CD8-positive, alpha-beta memory T cell (primary cell): ENCODE results near the gene NUB1. TPM values are rescaled to one million over a fixed set of nuclear protein-coding genes. Genes with fewer than 3 reads are reported as not detected.

Source experiments
- CTCF ChIA-PET: fragments of 350-600 bp; sonication (Branson Sonifier 250); formaldehyde crosslinking; loops from one replicate; lab custom pipeline; 2021; ENCODE audit warnings: antibody characterized with exemption; lab: Charles Lee
- POLR2A ChIA-PET: fragments of 350-600 bp; sonication (Branson Sonifier 250); formaldehyde crosslinking; loops from one replicate; lab custom pipeline; 2021; ENCODE audit warnings: antibody characterized with exemption; lab: Charles Lee
- DNase-seq, 5 donors: peaks; one replicate each; pipeline versions ENCODE4 v3.0.0 to v3.0.0-alpha.2; 2020 to 2022; ENCODE audit warnings: mixed read lengths in 1 of 5
- H3K27ac ChIP-seq: one replicate; pipeline ENCODE4 v1.7.0; 2013; ENCODE audit warnings: low read depth, mild to moderate bottlenecking, low read length, moderate library complexity
- H3K27me3 ChIP-seq: 2 replicates; pipeline ENCODE4 v1.7.0; 2013; ENCODE audit warnings: low read length, mild to moderate bottlenecking; ENCODE audit not compliant: insufficient read depth, poor library complexity, severe bottlenecking
- H3K36me3 ChIP-seq: 2 replicates; pipeline ENCODE4 v1.7.0; 2013; ENCODE audit warnings: mild to moderate bottlenecking, low read length, moderate library complexity; ENCODE audit not compliant: insufficient read depth
- H3K4me1 ChIP-seq: 2 replicates; pipeline ENCODE4 v1.7.0; 2013; ENCODE audit warnings: mild to moderate bottlenecking, low read length, moderate library complexity; ENCODE audit not compliant: insufficient read depth
- H3K4me3 ChIP-seq: 2 replicates; pipeline ENCODE4 v1.7.0; 2013; ENCODE audit warnings: mild to moderate bottlenecking, low read length
- H3K9me3 ChIP-seq: 2 replicates; pipeline ENCODE4 v1.7.0; 2013; ENCODE audit warnings: mild to moderate bottlenecking, low read length
- H3K27ac Mint-ChIP-seq, 8 donors: one replicate each; pipeline ENCODE4 v1.8.0; 2020 to 2021; ENCODE audit warnings: mixed read lengths in 8 of 8, mild to moderate bottlenecking in 6 of 8, inconsistent platforms in 3 of 8, moderate library complexity in 3 of 8
- H3K27me3 Mint-ChIP-seq, 2 donors: one replicate each; pipeline ENCODE4 v1.8.0; 2020 to 2021; ENCODE audit warnings: mixed read lengths in 2 of 2, mild to moderate bottlenecking in 1 of 2, moderate library complexity in 1 of 2
- H3K36me3 Mint-ChIP-seq, 3 donors: one replicate each; pipeline ENCODE4 v1.8.0; 2020 to 2021; ENCODE audit warnings: mixed read lengths in 3 of 3, inconsistent platforms in 1 of 3, mild to moderate bottlenecking in 1 of 3
- H3K4me1 Mint-ChIP-seq, 3 donors: one replicate each; pipeline ENCODE4 v1.8.0; 2020 to 2021; ENCODE audit warnings: mixed read lengths in 3 of 3, inconsistent platforms in 1 of 3, mild to moderate bottlenecking in 1 of 3
- H3K4me3 Mint-ChIP-seq, 7 donors: one replicate each; pipeline ENCODE4 v1.8.0; 2020 to 2021; ENCODE audit warnings: mixed read lengths in 7 of 7, mild to moderate bottlenecking in 6 of 7, moderate library complexity in 4 of 7, inconsistent platforms in 2 of 7
- H3K9me3 Mint-ChIP-seq, 5 donors: one replicate each; pipeline ENCODE4 v1.8.0; 2020 to 2022; ENCODE audit warnings: mixed read lengths in 5 of 5, mild to moderate bottlenecking in 3 of 5, moderate library complexity in 2 of 5, inconsistent platforms in 1 of 5
- polyA plus RNA-seq: library from polyadenylated mRNA; unstranded; fragments of 300-500 nt; fragmentation: Illumina TruSeq; gene quantifications from one replicate; pipeline ENCODE4 v1.2.3, GENCODE V29; 2021
- total RNA-seq, 2 experiments: library from RNA; stranded (reverse); gene quantifications; one replicate each; pipeline ENCODE4 v1.2.3, GENCODE V29; 2021

Gene NUB1
- total and polyA plus RNA-seq, 3 experiments from 2014 or later: 39.1 to 82.6 (median 46.1) TPM

- DNase-seq: no peak
- Mint-ChIP-seq H3K4me1 (peaks cover 3 to 5% (median 4%) of the 10 kb centered on the region in 3 donors), H3K27ac (no peak overlapping the region), H3K36me3 (peaks cover 1 to 10% (median 5%) of the 10 kb centered on the region in 3 donors), H3K27me3 (peaks cover 0 to 4% of the 10 kb centered on the region in 2 donors), H3K4me3 (no peak overlapping the region), H3K9me3 (peaks cover 7 to 12% (median 8%) of the 10 kb centered on the region in 5 donors)
- Histone ChIP-seq H3K4me1 (no peaks in the 10 kb centered on the region), H3K27me3 (no peaks in the 10 kb centered on the region), H3K9me3 (peaks cover 8% of the 10 kb centered on the region), H3K36me3 (no peaks in the 10 kb centered on the region), H3K4me3 (no peak overlapping the region), H3K27ac (no peak overlapping the region)
- ChIA-PET POLR2A (no interaction called here), CTCF (interaction anchor here (1.1 to 10.0 kb wide), 13 partner anchors 9 to 265 kb away, joined by 3 to 118 read pairs (median 7); partner anchors contain the start of gene NUB1)
Measured at GRCh38 chr7:151314401-151314800, 27.2 kb upstream of the NUB1 start.

GRCh38 chr7:151315038-151315655, 26.5 kb upstream of the NUB1 start:
- CTCF ChIA-PET: interaction anchor here (0.8 to 10.0 kb wide), 27 partner anchors 9 to 317 kb away, joined by 3 to 118 read pairs (median 5); partner anchors contain the start of gene NUB1
- Histone ChIP-seq H3K4me1 (no peaks in the 10 kb centered on the region), H3K27ac (no peak overlapping the region), H3K9me3 (peaks cover 14% of the 10 kb centered on the region), H3K27me3 (no peaks in the 10 kb centered on the region), H3K4me3 (no peak overlapping the region), H3K36me3 (no peaks in the 10 kb centered on the region)
- Mint-ChIP-seq H3K4me3 (peak overlapping the region in 2 of 7 donors; percentile 44 to 64), H3K27me3 (peaks cover 0 to 4% of the 10 kb centered on the region in 2 donors), H3K4me1 (peaks cover 3 to 5% (median 4%) of the 10 kb centered on the region in 3 donors), H3K9me3 (peaks cover 9 to 19% (median 10%) of the 10 kb centered on the region in 5 donors), H3K27ac (peak overlapping the region in 2 of 8 donors; percentile 51 to 88), H3K36me3 (peaks cover 1 to 12% (median 6%) of the 10 kb centered on the region in 3 donors)
- DNase-seq: peak; percentile 63 to 85 (median 78)
- POLR2A ChIA-PET: interaction anchor here (0.6 to 1.0 kb wide), 5 partner anchors 8 to 133 kb away, joined by 3 to 4 read pairs (median 4); partner anchors contain the start of gene NUB1

GRCh38 chr7:151316896-151317295, 24.7 kb upstream of the NUB1 start:
- Mint-ChIP-seq H3K9me3 (peaks cover 8 to 16% (median 10%) of the 10 kb centered on the region in 5 donors), H3K36me3 (peaks cover 1 to 12% (median 6%) of the 10 kb centered on the region in 3 donors), H3K4me1 (peaks cover 3 to 5% (median 4%) of the 10 kb centered on the region in 3 donors), H3K27me3 (peaks cover 0 to 1% of the 10 kb centered on the region in 2 donors), H3K4me3 (no peak overlapping the region), H3K27ac (no peak overlapping the region)
- H3K9me3 ChIP-seq: peaks cover 8% of the 10 kb centered on the region
- no peak overlapping the region for H3K27ac ChIP-seq
- no peaks in the 10 kb centered on the region for H3K36me3 ChIP-seq
- ChIA-PET CTCF (interaction anchor here (1.9 to 10.0 kb wide), 5 partner anchors 12 to 131 kb away, joined by 13 to 118 read pairs (median 22); no protein-coding TSS in a partner anchor), POLR2A (no interaction called here)
- no peaks in the 10 kb centered on the region for H3K4me1 ChIP-seq
- H3K27me3 ChIP-seq: no peaks in the 10 kb centered on the region
- H3K4me3 ChIP-seq: no peak overlapping the region
- no peak for DNase-seq

- Mint-ChIP-seq H3K4me3 (no peak overlapping the region), H3K9me3 (peaks cover 6 to 16% (median 10%) of the 10 kb centered on the region in 5 donors), H3K27me3 (peaks cover 0 to 1% of the 10 kb centered on the region in 2 donors), H3K36me3 (peaks cover 1 to 12% (median 6%) of the 10 kb centered on the region in 3 donors), H3K4me1 (peaks cover 3 to 5% (median 4%) of the 10 kb centered on the region in 3 donors), H3K27ac (peak overlapping the region in 1 of 8 donors; percentile 78)
- Histone ChIP-seq H3K4me1 (no peaks in the 10 kb centered on the region), H3K27me3 (no peaks in the 10 kb centered on the region), H3K9me3 (peaks cover 8% of the 10 kb centered on the region), H3K4me3 (no peak overlapping the region), H3K36me3 (no peaks in the 10 kb centered on the region), H3K27ac (no peak overlapping the region)
- CTCF ChIA-PET: interaction anchor here (0.7 to 10.0 kb wide), 4 partner anchors 10 to 130 kb away, joined by 3 to 118 read pairs (median 43); no protein-coding TSS in a partner anchor
- DNase-seq: no peak
- POLR2A ChIA-PET: no interaction called here
Measured at GRCh38 chr7:151317936-151318335, 23.7 kb upstream of the NUB1 start.

- peaks cover 1 to 12% (median 6%) of the 10 kb centered on the region in 3 donors for H3K36me3 Mint-ChIP-seq
- DNase-seq: no peak
- H3K4me1 Mint-ChIP-seq: peaks cover 3 to 5% (median 4%) of the 10 kb centered on the region in 3 donors
- H3K9me3 ChIP-seq: peaks cover 8% of the 10 kb centered on the region
- ChIA-PET CTCF (interaction anchor here (1.2 to 10.0 kb wide), 5 partner anchors 23 to 129 kb away, joined by 3 to 118 read pairs (median 6); partner anchors contain the start of gene NUB1), POLR2A (no interaction called here)
- no peaks in the 10 kb centered on the region for H3K27me3 ChIP-seq
- H3K27ac Mint-ChIP-seq: no peak overlapping the region
- H3K27ac ChIP-seq: no peak overlapping the region
- H3K36me3 ChIP-seq: no peaks in the 10 kb centered on the region
- peaks cover 6 to 16% (median 10%) of the 10 kb centered on the region in 5 donors for H3K9me3 Mint-ChIP-seq
- no peak overlapping the region for H3K4me3 Mint-ChIP-seq
- H3K27me3 Mint-ChIP-seq: peaks cover 0 to 4% of the 10 kb centered on the region in 2 donors
- no peaks in the 10 kb centered on the region for H3K4me1 ChIP-seq
- H3K4me3 ChIP-seq: no peak overlapping the region
Measured at GRCh38 chr7:151319189-151319588, 22.4 kb upstream of the NUB1 start.

GRCh38 chr7:151320263-151320845, 21.3 kb upstream of the NUB1 start:
- Mint-ChIP-seq H3K27ac (no peak overlapping the region), H3K4me1 (no peaks in the 10 kb centered on the region), H3K27me3 (peaks cover 0 to 3% of the 10 kb centered on the region in 2 donors), H3K36me3 (peaks cover 1 to 12% (median 6%) of the 10 kb centered on the region in 3 donors), H3K4me3 (no peak overlapping the region), H3K9me3 (peaks cover 6 to 16% (median 10%) of the 10 kb centered on the region in 5 donors)
- DNase-seq: no peak
- no peak overlapping the region for H3K4me3 ChIP-seq
- no peak overlapping the region for H3K27ac ChIP-seq
- H3K27me3 ChIP-seq: no peaks in the 10 kb centered on the region
- POLR2A ChIA-PET: interaction anchor here (0.8 kb wide), 1 partner anchor 21 kb away, joined by 3 read pairs; the partner anchor contains the start of gene NUB1
- no peaks in the 10 kb centered on the region for H3K4me1 ChIP-seq
- CTCF ChIA-PET: interaction anchor here (1.3 to 10.0 kb wide), 5 partner anchors 16 to 128 kb away, joined by 3 to 118 read pairs (median 6); partner anchors contain the start of gene NUB1
- no peaks in the 10 kb centered on the region for H3K36me3 ChIP-seq
- peaks cover 8% of the 10 kb centered on the region for H3K9me3 ChIP-seq

- H3K9me3 ChIP-seq: peaks cover 8% of the 10 kb centered on the region
- peaks cover 1 to 12% (median 6%) of the 10 kb centered on the region in 3 donors for H3K36me3 Mint-ChIP-seq
- H3K9me3 Mint-ChIP-seq: peaks cover 6 to 16% (median 10%) of the 10 kb centered on the region in 5 donors
- no peak overlapping the region for H3K27ac ChIP-seq
- POLR2A ChIA-PET: interaction anchor here (0.8 kb wide), 1 partner anchor 20 kb away, joined by 3 read pairs; the partner anchor contains the start of gene NUB1
- DNase-seq: no peak
- no peak overlapping the region for H3K27ac Mint-ChIP-seq
- no peaks in the 10 kb centered on the region for H3K36me3 ChIP-seq
- no peaks in the 10 kb centered on the region for H3K27me3 ChIP-seq
- H3K4me1 ChIP-seq: no peaks in the 10 kb centered on the region
- no peaks in the 10 kb centered on the region for H3K4me1 Mint-ChIP-seq
- H3K27me3 Mint-ChIP-seq: peaks cover 3 to 6% of the 10 kb centered on the region in 2 donors
- CTCF ChIA-PET: interaction anchor here (1.2 to 10.0 kb wide), 4 partner anchors 17 to 47 kb away, joined by 3 to 118 read pairs (median 5); partner anchors contain the start of gene NUB1
- no peak overlapping the region for H3K4me3 Mint-ChIP-seq
- H3K4me3 ChIP-seq: no peak overlapping the region
Measured at GRCh38 chr7:151321341-151321740, 20.3 kb upstream of the NUB1 start.
